ENCODE measurements around the gene USP37.

- TF ChIP-seq CTCF (conservative IDR thresholded peaks at IDR 0.05; ENCODE audit: low read depth, low read length) = no peak
- no peak for TF ChIP-seq MAFK (IDR thresholded peaks at IDR 0.05; ENCODE audit: low read depth, low read length)
- no peak for TF ChIP-seq MAZ (IDR thresholded peaks at IDR 0.05; ENCODE audit: borderline replicate concordance, low read depth, low read length)
- no peak for TF ChIP-seq RAD21 (IDR thresholded peaks at IDR 0.05; ENCODE audit: low read length)
- no peak for TF ChIP-seq POLR2A (IDR thresholded peaks at IDR 0.05; ENCODE audit: low read depth, low read length)
- no peak for TF ChIP-seq CHD1 (IDR thresholded peaks at IDR 0.05; ENCODE audit: low read depth, low read length)
- TF ChIP-seq BHLHE40 (IDR thresholded peaks at IDR 0.05; ENCODE audit: low read depth, low read length) = no peak
- no peak for TF ChIP-seq MXI1 (IDR thresholded peaks at IDR 0.05; ENCODE audit: borderline replicate concordance, low read depth, low read length)
- TF ChIP-seq ELK1 (IDR thresholded peaks at IDR 0.05; ENCODE audit: borderline replicate concordance, low read depth, low read length) = no peak
- TF ChIP-seq SMC3 (IDR thresholded peaks at IDR 0.05; ENCODE audit: low read depth, low read length) = no peak
- TF ChIP-seq USF2 (IDR thresholded peaks at IDR 0.05; ENCODE audit: low read depth, low read length) = no peak
These were observed 109.6 kb downstream of the USP37 start for GRCh38 chr2:218458598-218458997.

Measured in IMR-90 (cell line).